ENCODE measurements around the gene SPAG6. TPM values are rescaled to one million over a fixed set of nuclear protein-coding genes. Genes with fewer than 3 reads are reported as not detected.

Gene SPAG6
- total and polyA plus RNA-seq, 2 donors (not counting 1 experiment from before 2014, with no cell fraction given), result not detected

GRCh38 chr10:22316286-22317075 lies 28.8 kb upstream of the SPAG6 start, which contains the start of gene COMMD3:
Gene COMMD3, plus strand, starts transcription at chr10:22316388. Its CDS starts 30 bp downstream, at chr10:22316418.
- H3K4me1 ChIP-seq (ENCODE audit: control insufficient read depth, extremely low read depth, insufficient read depth, low read length), result no peaks in the 10 kb centered on the region
- peak; percentile 88 to 90 for DNase-seq (ENCODE audit: low read depth in 2 of 2)
- H3K79me2 ChIP-seq (ENCODE audit: control insufficient read depth, insufficient read depth, low read length), result peaks cover 3% of the 10 kb centered on the region
- peak within 1 kb of the TSS; percentile 90 for H2AFZ ChIP-seq (ENCODE audit: low read length)
- no peaks in the 10 kb centered on the region for H3K36me3 ChIP-seq (ENCODE audit: control insufficient read depth, insufficient read depth, low read length)
- H3K9ac ChIP-seq (ENCODE audit: insufficient read depth, low read length), result peak within 1 kb of the TSS; percentile 85
- no peaks in the 10 kb centered on the region for H3K9me3 ChIP-seq (ENCODE audit: control insufficient read depth, insufficient read depth, low read depth, low read length)
- H3K4me3 ChIP-seq (replicated peaks in 1 of 4; ENCODE audit: control extremely low read depth in 1 of 4, insufficient read depth in 1 of 4, low read depth in 3 of 4, low read length in 4 of 4), result peak within 1 kb of the TSS; percentile 90 to 95 (median 94)
- H3K4me2 ChIP-seq (ENCODE audit: extremely low read depth, insufficient read depth, low read length), result peak within 1 kb of the TSS; percentile 88
- no peaks in the 10 kb centered on the region for H4K20me1 ChIP-seq (ENCODE audit: control insufficient read depth, extremely low read depth, insufficient read depth, low read length)
- TF ChIP-seq EZH2 (IDR thresholded peaks at IDR 0.05; ENCODE audit: low read length, missing control alignments), result no peak
- H3K27me3 ChIP-seq (ENCODE audit: control insufficient read depth, insufficient read depth, low read length), result no peaks in the 10 kb centered on the region
- peak within 1 kb of the TSS; percentile 82 for H3K27ac ChIP-seq (ENCODE audit: insufficient read depth, low read length)

- Histone ChIP-seq H3K36me3 (ENCODE audit: control insufficient read depth, insufficient read depth, low read length) (no peaks in the 10 kb centered on the region), H3K27ac (ENCODE audit: insufficient read depth, low read length) (peak overlapping the region; percentile 82), H3K4me1 (ENCODE audit: control insufficient read depth, extremely low read depth, insufficient read depth, low read length) (no peaks in the 10 kb centered on the region), H4K20me1 (ENCODE audit: control insufficient read depth, extremely low read depth, insufficient read depth, low read length) (no peaks in the 10 kb centered on the region), H3K4me3 (replicated peaks in 1 of 4; ENCODE audit: control extremely low read depth in 1 of 4, insufficient read depth in 1 of 4, low read depth in 3 of 4, low read length in 4 of 4) (peak overlapping the region; percentile 90 to 95 (median 94)), H2AFZ (ENCODE audit: low read length) (peak overlapping the region; percentile 90), H3K4me2 (ENCODE audit: extremely low read depth, insufficient read depth, low read length) (peak overlapping the region; percentile 88), H3K9ac (ENCODE audit: insufficient read depth, low read length) (peak overlapping the region; percentile 85), H3K9me3 (ENCODE audit: control insufficient read depth, insufficient read depth, low read depth, low read length) (no peaks in the 10 kb centered on the region), H3K27me3 (ENCODE audit: control insufficient read depth, insufficient read depth, low read length) (peaks cover 2% of the 10 kb centered on the region), H3K79me2 (ENCODE audit: control insufficient read depth, insufficient read depth, low read length) (peaks cover 3% of the 10 kb centered on the region)
- TF ChIP-seq CTCF (conservative IDR thresholded peaks at IDR 0.05 in 1 of 2, IDR thresholded peaks at IDR 0.05 in 1 of 2; ENCODE audit: low read depth in 1 of 2, low read length in 2 of 2), result no peak
- no peak for TF ChIP-seq EZH2 (IDR thresholded peaks at IDR 0.05; ENCODE audit: low read length, missing control alignments)
- DNase-seq (ENCODE audit: low read depth in 2 of 2), result no peak
These were observed 28.3 kb upstream of the SPAG6 start for GRCh38 chr10:22317076-22317370.

GRCh38 chr10:22317771-22318565 lies 27.3 kb upstream of the SPAG6 start:
- Histone ChIP-seq H4K20me1 (ENCODE audit: control insufficient read depth, extremely low read depth, insufficient read depth, low read length) (peaks cover 2% of the 10 kb centered on the region), H3K27ac (ENCODE audit: insufficient read depth, low read length) (no peak overlapping the region), H3K4me2 (ENCODE audit: extremely low read depth, insufficient read depth, low read length) (peak overlapping the region; percentile 88), H3K79me2 (ENCODE audit: control insufficient read depth, insufficient read depth, low read length) (peaks cover 3% of the 10 kb centered on the region), H3K27me3 (ENCODE audit: control insufficient read depth, insufficient read depth, low read length) (peaks cover 11% of the 10 kb centered on the region), H3K36me3 (ENCODE audit: control insufficient read depth, insufficient read depth, low read length) (no peaks in the 10 kb centered on the region), H3K4me1 (ENCODE audit: control insufficient read depth, extremely low read depth, insufficient read depth, low read length) (no peaks in the 10 kb centered on the region), H3K4me3 (replicated peaks in 1 of 4; ENCODE audit: control extremely low read depth in 1 of 4, insufficient read depth in 1 of 4, low read depth in 3 of 4, low read length in 4 of 4) (peak overlapping the region; percentile 90 to 95 (median 94)), H3K9ac (ENCODE audit: insufficient read depth, low read length) (no peak overlapping the region), H3K9me3 (ENCODE audit: control insufficient read depth, insufficient read depth, low read depth, low read length) (no peaks in the 10 kb centered on the region), H2AFZ (ENCODE audit: low read length) (no peak overlapping the region)
- no peak for TF ChIP-seq EZH2 (IDR thresholded peaks at IDR 0.05; ENCODE audit: low read length, missing control alignments)
- TF ChIP-seq CTCF (conservative IDR thresholded peaks at IDR 0.05 in 1 of 2, IDR thresholded peaks at IDR 0.05 in 1 of 2; ENCODE audit: low read depth in 1 of 2, low read length in 2 of 2), result no peak
- no peak for DNase-seq (ENCODE audit: low read depth in 2 of 2)
